ENCODE measurements around the gene NTN4. TPM values are rescaled to one million over a fixed set of nuclear protein-coding genes. Genes with fewer than 3 reads are reported as not detected.
"Not testable (repeated sequence)": the region's sequence is repeated elsewhere in the genome, so short reads cannot be mapped to it uniquely, and the experiment has no call there.

Gene NTN4
- not detected for polyA plus RNA-seq (2012; ENCODE audit: missing spikeins)

DNA sequence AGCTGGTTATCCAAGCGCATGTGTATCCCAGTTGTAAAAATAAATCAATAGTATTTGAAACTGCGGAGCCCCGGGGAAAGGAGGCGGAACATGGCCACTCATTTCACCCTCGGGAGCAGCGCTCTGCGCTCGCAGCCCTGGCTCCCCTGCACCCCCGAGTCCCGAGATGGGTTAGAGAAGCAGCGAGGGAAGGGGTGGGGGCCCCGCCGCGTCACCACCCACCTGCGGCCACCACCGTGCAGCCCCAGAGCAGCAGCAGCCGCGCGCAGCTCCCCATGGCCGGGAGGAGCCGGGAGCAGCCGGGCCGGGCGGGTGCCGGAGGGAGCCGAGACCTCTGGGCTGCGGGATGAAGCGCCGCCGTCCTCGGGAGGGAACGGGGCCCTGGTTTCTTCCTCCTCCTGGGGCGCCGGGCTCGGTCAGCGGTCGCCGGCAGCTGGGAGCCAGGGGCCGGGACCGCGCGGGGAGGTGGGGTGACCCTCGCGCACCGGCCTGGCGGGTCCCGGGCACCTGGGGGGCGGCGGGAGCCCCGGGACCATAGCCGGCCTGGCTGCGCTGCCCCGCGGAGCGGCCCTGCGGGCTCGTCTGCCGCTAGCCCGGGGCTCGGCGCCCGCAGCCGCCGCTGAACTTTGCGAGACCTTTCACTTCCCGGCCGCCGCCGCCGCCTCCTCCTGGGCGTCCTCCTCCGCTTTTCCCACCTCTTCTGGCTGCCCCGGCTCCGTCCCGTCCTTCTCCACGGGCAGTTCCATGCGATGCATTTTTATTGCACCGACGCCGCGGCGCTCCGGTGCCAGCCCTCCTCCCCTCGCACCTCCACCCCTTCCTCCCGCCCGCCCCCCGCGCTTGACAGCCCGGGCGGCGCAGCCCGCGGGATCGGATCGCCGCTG lies at the start of gene NTN4:
NTN4 (minus strand) TSS at position 732 of the 884 bp plus-strand sequence; CDS start at position 277, 455 bp downstream.
- FAIRE-seq (no peak), DNase-seq (ENCODE audit: insufficient read length) (peak; percentile 36)
- TF ChIP-seq POLR2A (IDR thresholded peaks at IDR 0.05; ENCODE audit: low read depth, low read length) (no peak), POLR2AphosphoS5 (IDR thresholded peaks at IDR 0.05; ENCODE audit: low read depth, low read length) (no peak), TAF1 (IDR thresholded peaks at IDR 0.05; ENCODE audit: borderline replicate concordance, low read depth, low read length) (no peak)

- TF ChIP-seq POLR2A (IDR thresholded peaks at IDR 0.05; ENCODE audit: low read depth, low read length) (no peak), TAF1 (IDR thresholded peaks at IDR 0.05; ENCODE audit: borderline replicate concordance, low read depth, low read length) (no peak), POLR2AphosphoS5 (IDR thresholded peaks at IDR 0.05; ENCODE audit: low read depth, low read length) (no peak)
- DNase-seq (ENCODE audit: insufficient read length) (no peak), FAIRE-seq (no peak)
Measured at GRCh38 chr12:95838125-95838524, 47.6 kb upstream of the NTN4 start.

DNA sequence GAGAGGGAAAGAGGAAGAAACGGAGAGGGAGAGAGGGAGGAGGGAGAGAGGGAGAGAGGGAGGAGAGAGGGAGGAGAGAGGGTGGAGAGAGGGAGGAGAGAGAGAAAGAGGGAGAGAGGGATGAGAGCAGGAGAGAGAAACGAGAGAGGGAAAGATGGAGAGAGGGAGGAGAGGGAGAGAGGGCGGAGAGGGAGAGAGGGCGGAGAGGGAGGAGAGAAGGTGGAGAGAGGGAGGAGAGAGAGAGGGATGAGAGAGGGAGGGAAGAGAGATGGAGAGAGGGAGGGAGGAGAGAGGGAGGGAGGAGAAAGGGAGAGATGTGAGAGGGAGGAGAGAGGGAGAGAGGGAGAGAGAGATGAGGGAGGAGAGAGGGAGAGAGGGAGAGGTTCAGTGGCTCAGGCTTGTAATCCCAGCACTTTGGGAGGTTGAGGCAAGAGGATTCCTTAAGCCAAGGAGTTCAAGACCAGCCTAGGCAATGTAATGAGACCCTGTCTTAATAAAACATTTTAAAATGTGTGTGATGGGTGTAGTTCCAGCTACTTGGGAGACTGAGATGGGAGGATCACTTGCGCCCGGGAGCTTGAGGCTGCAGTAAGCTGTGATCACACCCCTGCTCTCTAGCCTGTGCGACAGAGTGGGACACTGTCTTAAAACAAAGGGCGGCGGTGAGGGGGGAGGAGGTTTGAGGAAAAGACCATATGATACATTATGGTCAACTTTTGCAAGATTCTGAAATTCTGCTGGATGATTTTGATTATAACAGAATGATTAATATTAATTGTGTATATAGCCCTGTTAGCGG lies 46.9 kb upstream of the NTN4 start:
- DNase-seq (ENCODE audit: insufficient read length) (no peak), FAIRE-seq (no peak)
- TF ChIP-seq TAF1 (IDR thresholded peaks at IDR 0.05; ENCODE audit: borderline replicate concordance, low read depth, low read length) (no peak), POLR2A (IDR thresholded peaks at IDR 0.05; ENCODE audit: low read depth, low read length) (no peak), POLR2AphosphoS5 (IDR thresholded peaks at IDR 0.05; ENCODE audit: low read depth, low read length) (no peak)

DNA sequence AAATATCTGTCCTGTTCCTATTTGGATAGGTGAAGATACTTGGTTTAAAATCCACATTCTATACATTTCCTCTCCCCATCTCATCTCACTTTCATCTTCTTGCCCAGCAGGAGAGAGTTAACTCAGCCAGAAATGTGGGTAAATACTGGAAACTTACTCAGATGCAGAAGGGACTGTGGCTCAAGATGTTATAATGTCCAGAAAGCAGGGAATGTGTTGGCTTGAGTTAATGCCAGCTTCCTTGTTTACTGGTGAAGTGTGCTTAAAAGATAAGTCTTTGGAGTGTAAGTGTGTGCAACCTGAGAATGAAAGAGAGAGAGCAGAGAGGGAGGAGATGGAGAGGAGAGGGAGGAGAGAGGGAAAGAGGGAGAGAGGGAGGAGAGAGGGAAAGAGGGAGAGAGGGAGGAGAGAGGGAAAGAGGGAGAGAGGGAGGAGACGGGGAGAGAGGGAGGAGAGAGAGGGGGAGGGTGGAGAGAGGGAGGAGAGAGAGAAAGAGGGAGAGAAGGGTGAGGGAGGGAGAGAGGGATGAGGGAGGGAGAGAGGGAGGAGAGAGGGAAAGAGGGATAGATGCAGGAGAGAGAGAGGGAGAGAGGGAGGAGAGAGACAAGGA lies 46.2 kb upstream of the NTN4 start:
- DNase-seq (ENCODE audit: insufficient read length) (no peak), FAIRE-seq (no peak)
- TF ChIP-seq POLR2AphosphoS5 (IDR thresholded peaks at IDR 0.05; ENCODE audit: low read depth, low read length) = no peak
- TF ChIP-seq POLR2A (IDR thresholded peaks at IDR 0.05; ENCODE audit: low read depth, low read length) = no peak

DNA sequence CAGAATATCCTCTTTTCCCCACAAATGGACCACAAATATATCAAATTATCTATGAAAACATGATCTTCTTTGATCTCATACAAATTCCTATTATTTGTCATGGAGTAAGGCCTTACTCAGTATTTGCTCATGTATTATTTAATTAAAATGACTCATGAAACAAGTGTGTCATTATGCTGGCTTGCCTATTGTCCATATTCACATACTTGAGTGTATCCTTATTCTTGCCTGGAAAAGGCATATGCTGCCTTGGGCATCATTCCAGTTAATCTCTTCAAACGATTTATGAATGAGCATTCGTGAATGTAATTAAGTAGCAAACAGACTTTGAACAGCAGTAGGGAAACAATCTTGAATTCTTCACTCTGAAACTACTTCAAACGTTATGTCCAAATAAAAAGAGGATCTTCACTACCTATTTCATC lies 45.6 kb upstream of the NTN4 start:
- FAIRE-seq (no peak), DNase-seq (ENCODE audit: insufficient read length) (no peak)
- no peak for TF ChIP-seq POLR2AphosphoS5 (IDR thresholded peaks at IDR 0.05; ENCODE audit: low read depth, low read length)
- no peak for TF ChIP-seq POLR2A (IDR thresholded peaks at IDR 0.05; ENCODE audit: low read depth, low read length)
- TF ChIP-seq TAF1 (IDR thresholded peaks at IDR 0.05; ENCODE audit: borderline replicate concordance, low read depth, low read length) = no peak

- TF ChIP-seq POLR2AphosphoS5 (IDR thresholded peaks at IDR 0.05; ENCODE audit: low read depth, low read length) (no peak), TAF1 (IDR thresholded peaks at IDR 0.05; ENCODE audit: borderline replicate concordance, low read depth, low read length) (no peak), POLR2A (IDR thresholded peaks at IDR 0.05; ENCODE audit: low read depth, low read length) (no peak)
- DNase-seq (ENCODE audit: insufficient read length) (no peak), FAIRE-seq (no peak)
Measured at GRCh38 chr12:95834572-95834971, 44.0 kb upstream of the NTN4 start.

DNA sequence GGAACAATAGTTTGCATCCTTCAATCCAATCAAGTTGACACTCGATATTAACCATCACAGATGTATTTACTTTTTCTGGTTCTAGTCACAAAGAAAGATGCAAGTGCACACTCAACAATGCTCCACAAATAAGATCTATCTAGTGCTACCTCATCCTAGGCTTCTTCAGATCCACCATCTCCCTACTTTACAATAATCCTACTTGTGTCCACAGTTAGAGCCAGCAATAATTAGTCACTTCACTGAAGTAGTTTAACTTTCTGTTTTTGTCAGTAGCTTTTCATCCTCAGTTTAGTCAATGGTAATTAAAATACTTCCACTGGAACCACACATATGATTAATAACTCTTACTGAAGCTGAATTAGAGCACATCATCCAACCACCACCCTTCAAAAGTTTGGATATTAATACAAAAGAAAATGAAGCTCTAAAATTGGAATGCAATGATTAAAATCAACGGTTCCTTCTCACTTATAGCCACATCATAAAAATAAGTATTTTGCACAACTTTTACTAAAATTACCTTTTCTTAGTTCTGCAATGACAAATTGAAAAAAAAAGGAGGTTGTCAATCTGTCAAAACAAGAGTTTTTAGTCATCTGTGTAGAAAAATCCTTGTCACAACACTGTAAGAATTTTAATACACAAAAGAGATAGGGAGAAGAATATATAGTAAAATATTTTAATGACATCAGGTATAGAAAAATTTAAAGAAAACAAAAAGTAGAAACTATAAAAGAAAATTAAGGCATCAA lies 39.9 kb upstream of the NTN4 start:
- DNase-seq (ENCODE audit: insufficient read length) = no peak
- no peak for FAIRE-seq
- TF ChIP-seq POLR2A (IDR thresholded peaks at IDR 0.05; ENCODE audit: low read depth, low read length) (no peak), TAF1 (IDR thresholded peaks at IDR 0.05; ENCODE audit: borderline replicate concordance, low read depth, low read length) (no peak), POLR2AphosphoS5 (IDR thresholded peaks at IDR 0.05; ENCODE audit: low read depth, low read length) (no peak)

GRCh38 chr12:95829395-95829794 lies 38.8 kb upstream of the NTN4 start:
- DNase-seq (ENCODE audit: insufficient read length) (no peak), FAIRE-seq (no peak)
- no peak for TF ChIP-seq POLR2AphosphoS5 (IDR thresholded peaks at IDR 0.05; ENCODE audit: low read depth, low read length)
- TF ChIP-seq POLR2A (IDR thresholded peaks at IDR 0.05; ENCODE audit: low read depth, low read length) = no peak
- no peak for TF ChIP-seq TAF1 (IDR thresholded peaks at IDR 0.05; ENCODE audit: borderline replicate concordance, low read depth, low read length)

- FAIRE-seq (no peak), DNase-seq (ENCODE audit: insufficient read length) (no peak)
- TF ChIP-seq POLR2A (IDR thresholded peaks at IDR 0.05; ENCODE audit: low read depth, low read length) = no peak
- TF ChIP-seq TAF1 (IDR thresholded peaks at IDR 0.05; ENCODE audit: borderline replicate concordance, low read depth, low read length) = no peak
- no peak for TF ChIP-seq POLR2AphosphoS5 (IDR thresholded peaks at IDR 0.05; ENCODE audit: low read depth, low read length)
Measured at GRCh38 chr12:95820096-95820703, 29.6 kb upstream of the NTN4 start.

GRCh38 chr12:95815632-95816212 lies 25.2 kb upstream of the NTN4 start:
- FAIRE-seq = peak; percentile 76
- DNase-seq (ENCODE audit: insufficient read length) = no peak
- no peak for TF ChIP-seq POLR2AphosphoS5 (IDR thresholded peaks at IDR 0.05; ENCODE audit: low read depth, low read length)
- no peak for TF ChIP-seq TAF1 (IDR thresholded peaks at IDR 0.05; ENCODE audit: borderline replicate concordance, low read depth, low read length)
- no peak for TF ChIP-seq POLR2A (IDR thresholded peaks at IDR 0.05; ENCODE audit: low read depth, low read length)

DNA sequence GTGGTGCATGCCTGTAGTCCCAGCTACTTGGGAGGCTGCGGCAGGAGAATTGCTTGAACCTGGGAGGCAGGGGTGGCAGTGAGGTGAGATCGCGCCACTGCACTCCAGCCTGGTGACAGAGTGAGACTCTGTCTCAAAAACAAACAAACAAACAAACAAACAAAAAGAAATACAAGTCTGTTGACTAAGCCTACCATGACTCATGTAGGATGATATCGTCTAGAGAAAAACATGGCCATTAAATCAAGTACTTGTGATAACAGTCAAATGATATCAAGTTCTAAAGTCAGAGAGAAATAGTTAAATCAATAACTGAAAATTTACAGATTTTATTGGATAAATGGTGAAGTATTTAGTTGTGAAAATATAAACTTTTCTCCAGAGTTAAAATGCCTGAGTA lies 21.6 kb upstream of the NTN4 start:
- FAIRE-seq; DNase-seq (ENCODE audit: insufficient read length): not testable (repeated sequence)

All from GM12892 (cell line).